GM21825 (cell line): ENCODE measurements around the gene ZNF888.
"Not testable (repeated sequence)": the region's sequence is repeated elsewhere in the genome, so short reads cannot be mapped to it uniquely, and the experiment has no call there.

Experiments
- ATAC-seq: cut with Tn5 transposase; IDR thresholded peaks from one replicate; pipeline ENCODE4 v1.9.1; 2021; ENCODE audit warnings: mild to moderate bottlenecking, moderate library complexity; ENCODE audit not compliant: unreplicated experiment

ZNF888 gene

DNA sequence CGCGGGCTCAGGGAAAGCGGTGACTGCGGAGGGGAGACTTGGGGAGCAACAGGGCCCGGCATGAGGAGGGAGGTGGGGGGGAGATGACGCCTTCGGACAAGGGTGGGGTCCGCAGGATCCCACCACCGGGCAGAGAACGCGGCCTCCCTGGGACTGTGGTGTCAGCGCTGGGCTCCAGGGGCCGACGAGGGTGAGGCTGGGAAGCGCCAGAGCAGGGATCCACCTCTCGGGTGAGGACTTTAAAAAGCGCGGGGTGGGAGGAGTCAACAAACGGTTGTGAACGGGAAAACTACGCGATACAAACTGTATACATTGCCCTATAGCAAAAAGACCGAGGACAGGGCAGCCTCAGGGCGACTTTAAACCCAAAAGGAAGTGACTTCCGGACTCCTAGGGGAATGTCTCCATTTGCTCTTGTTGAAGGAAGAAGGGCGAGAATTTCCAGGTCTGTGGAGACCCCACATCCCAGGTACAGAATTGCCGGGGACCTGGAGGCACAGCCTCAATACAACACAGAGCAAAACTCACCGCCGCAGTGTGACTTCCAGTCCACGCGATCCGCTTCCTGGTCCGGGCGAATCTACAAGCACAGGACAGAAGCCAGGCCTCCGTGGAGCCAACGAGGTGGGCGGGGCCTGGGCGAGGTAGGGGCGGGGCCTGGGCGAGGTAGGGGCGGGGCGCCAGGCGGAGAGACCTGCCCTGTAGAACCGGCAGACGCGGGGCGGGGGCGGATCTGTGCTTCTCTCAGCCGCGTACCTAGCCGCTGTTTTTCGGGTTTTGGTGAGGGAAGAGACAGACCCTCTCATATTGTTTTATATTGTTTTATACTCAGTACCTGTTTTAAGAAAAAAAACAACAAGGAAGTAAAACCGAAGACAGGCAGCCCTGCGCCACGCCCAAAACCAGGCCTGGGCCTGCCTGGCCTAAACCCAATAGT lies at the start of gene ZNF888:
Gene ZNF888, minus strand, starts transcription at position 588 of the 937 bp plus-strand sequence. CDS start 5,555 bp downstream, outside the sequence.
- peak; percentile 92 for ATAC-seq

DNA sequence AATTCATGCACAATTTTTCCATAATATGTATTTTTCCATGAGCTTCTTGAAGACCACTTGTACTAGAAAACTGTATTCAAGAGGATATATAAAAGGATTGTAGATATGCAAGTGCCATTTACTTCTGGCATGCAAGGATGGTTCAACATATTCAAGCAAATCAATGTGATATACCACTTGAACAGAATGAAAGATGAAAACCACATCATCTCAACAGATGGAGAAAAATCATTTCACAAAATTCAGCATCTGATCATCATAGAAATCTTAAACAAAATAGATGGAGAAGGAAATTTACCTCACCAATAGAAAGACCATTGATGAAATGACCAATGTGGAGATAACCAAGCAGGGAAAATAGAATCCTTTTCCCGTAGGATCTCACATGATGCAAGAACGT lies 44.5 kb upstream of the ZNF888 start:
- no peak for ATAC-seq

DNA sequence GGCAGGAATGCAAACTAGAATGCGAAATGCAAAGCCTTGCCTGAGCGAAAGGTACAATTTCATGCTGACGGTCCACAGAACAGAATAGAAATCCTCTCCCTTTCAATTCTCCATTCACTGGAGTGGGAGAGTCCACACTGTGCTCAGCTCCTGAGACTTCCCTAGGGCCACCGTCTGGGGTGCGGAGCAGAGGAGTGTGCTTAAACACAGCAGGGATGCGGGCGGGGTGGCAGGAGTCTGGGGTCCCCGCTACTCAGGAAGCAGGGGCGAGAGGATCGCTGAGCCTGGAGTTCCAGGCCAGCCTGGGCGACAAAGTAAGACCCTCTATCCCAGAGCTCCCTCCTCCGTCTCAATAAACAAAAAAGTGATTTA lies 40.0 kb upstream of the ZNF888 start:
- ATAC-seq, result no peak

DNA sequence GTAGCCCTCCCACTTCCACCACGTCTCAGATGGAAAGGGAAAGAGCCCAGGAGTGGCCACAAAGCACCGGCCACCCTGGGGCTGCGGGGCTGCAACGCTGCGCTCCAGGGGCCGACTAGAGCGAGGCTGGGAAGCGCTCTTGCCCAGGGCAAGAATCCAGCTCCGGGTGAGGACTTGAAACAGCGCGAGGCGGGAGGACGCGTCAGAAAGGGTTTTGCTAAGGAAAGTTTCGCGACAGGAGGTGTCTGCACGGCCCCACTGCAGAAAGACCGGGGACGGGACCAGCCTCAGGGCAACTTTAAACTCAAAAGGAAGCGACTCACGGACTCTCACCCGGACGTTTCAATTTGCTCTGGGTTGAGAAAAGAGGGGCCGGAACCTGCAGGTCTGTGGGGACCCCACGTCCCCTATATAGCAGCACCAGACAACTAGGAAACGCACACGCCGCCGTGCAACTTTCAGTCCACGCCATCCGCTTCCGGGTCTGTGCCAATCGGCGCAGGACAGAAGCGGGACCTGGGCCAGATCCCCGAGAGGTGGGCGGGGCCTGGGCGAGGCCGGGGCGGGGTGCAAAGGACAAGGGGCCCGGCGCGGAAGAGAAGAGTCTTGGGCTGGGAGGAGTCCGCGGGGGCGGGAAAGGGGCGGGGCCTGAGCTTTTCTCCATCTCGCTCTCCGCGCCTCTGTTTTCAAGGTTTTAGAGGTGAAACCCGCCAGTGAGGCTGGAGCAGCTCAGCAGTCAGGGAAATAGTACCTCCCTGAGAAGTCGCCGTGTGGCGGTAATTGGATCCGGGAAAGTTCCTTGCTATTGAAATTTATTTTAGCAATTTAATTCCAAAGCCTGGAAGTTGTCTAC lies 39.4 kb upstream of the ZNF888 start, which contains the start of gene ZNF816:
Gene ZNF816, minus strand, starts transcription at position 488 of the 853 bp plus-strand sequence. CDS start 6,792 bp downstream, outside the sequence.
- ATAC-seq, result peak; percentile 96

DNA sequence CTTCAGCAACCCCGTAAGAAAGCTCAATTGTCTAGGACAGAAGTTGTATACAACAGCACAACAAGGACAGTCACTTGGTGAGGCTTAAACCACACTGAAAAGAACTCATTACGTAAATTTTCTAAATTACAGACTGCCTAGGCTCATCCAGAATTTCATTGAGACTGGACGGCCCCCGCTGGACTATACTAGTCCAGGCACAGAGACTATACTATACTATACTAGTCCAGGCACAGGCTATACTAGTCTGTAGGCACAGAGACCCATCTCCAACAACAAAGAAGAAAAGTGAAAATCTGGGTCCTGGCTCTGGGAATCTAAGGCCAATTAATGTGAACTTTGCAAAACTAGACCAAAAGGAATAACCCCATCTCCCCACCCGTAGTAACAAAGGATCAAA lies 38.8 kb upstream of the ZNF888 start:
- ATAC-seq, result no peak

DNA sequence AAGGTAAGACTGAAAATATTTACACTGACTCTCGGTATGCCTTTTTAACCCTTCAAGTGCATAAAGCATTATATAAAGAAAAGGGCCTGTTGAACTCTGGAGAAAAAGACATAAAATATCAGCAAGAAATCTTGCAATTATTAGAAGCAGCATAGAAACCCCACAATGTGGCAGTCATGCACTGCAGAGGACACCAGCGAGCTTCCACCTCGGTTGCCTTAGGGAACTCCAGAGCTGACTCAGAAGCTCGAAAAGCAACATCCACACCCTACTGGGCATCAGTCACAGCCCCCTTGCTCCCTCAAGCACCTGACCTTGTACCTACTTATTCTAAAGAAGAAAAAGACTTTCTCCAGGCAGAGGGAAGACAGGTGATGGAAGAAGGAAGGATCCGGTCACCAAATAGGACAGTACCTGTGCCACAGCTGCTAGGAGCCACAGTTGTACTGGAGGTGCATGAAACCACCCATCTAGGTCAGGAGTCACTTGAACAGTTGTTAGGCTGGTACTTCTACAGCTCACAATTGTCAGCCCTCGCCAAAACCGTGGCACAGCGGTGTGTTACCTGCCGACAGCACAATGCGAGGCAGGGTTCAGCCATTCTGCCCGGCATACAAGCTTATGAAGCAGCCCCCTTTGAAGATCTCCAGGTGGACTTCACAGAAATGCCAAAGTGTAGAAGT lies 36.5 kb upstream of the ZNF888 start:
- no peak for ATAC-seq

DNA sequence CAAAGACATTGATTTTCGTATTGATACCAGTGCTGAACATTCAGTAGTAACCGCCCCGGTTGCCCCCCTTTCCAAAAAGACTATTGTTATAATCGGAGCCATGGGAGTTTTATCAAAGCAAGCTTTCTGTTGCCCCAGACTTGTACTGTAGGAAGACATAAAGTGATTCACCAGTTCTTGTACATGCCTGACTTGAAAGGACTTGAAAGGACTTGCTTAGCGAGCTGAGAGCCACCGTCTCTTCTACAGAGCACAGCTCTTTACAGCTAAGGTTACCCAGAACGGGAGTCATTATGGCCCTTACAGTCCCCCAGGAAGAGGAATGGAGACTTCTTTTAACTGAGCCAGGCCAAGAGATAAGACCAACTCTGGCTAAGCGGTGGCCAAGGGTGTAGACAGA lies 34.4 kb upstream of the ZNF888 start:
- ATAC-seq, result no peak

DNA sequence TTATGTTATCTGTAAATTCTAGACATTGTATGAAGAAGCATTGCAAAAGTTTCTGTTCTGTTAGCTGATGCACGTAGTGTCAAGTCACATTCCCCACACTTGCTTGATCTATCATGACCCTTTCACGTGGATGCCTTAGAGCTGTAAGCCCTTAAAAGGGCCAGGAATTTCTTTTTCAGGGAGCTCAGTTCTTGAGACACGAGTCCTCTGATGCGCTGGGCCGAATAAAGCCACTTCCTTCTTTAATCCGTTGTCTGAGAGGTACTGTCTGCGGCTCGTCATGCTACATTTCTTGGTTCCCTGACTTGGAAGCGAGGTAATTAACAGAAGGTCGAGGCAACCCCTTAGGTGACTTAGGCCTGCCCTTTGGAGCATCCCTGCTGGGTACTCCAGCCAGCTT lies 33.7 kb upstream of the ZNF888 start:
- ATAC-seq, result no peak

DNA sequence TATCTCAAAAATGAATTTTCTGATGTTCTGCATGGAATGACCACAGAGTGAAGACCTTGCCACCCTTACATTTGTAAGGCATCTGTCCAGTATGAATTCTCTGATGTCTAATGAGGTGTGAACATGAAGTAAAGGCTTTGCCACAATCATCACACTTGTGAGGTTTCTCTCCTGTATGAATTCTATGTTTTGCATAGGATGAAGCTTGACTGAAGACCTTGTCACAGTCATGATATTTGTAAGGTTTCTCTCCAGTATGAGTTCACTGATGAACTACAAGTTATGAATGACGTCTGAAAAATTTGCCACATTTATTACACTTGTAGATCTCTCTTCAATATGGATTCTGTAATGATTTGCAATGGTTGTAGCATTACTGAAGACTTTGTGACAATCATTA lies 26.2 kb upstream of the ZNF888 start:
- ATAC-seq, result no peak

DNA sequence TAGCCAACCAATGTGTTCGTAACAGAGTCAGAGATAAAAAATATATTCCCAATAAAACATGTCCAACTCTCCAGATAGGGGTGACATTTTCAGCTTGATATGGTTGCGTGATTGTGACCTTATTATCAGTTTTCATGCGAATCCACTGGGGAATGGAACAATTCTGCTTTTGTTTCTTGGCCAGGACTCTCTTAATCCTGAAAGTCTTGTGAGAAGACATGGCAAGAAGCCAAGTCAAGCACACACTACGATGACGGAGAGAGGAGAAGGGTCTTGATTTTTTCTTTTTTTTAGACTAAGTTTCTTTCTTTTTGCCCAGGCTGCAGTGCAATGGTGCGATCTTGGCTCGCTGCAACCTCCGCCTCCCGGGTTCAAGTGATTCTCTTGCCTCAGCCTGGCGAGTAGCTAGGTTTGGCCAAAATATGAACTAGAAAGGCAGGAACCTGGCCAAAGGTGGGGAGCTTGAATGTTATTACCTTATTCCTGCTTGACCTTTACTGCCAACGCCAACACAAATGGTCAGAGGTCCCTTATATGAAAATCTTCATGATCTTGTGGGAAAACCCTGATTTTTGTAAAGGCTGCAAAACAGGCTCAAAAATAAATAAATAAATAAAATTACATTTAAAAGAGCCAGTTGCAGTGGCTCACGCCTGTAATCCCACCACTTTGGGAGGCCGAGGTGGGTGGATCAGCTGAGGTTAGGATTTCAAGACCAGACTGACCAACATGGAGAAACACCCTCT lies 25.0 kb upstream of the ZNF888 start:
- ATAC-seq, result no peak

DNA sequence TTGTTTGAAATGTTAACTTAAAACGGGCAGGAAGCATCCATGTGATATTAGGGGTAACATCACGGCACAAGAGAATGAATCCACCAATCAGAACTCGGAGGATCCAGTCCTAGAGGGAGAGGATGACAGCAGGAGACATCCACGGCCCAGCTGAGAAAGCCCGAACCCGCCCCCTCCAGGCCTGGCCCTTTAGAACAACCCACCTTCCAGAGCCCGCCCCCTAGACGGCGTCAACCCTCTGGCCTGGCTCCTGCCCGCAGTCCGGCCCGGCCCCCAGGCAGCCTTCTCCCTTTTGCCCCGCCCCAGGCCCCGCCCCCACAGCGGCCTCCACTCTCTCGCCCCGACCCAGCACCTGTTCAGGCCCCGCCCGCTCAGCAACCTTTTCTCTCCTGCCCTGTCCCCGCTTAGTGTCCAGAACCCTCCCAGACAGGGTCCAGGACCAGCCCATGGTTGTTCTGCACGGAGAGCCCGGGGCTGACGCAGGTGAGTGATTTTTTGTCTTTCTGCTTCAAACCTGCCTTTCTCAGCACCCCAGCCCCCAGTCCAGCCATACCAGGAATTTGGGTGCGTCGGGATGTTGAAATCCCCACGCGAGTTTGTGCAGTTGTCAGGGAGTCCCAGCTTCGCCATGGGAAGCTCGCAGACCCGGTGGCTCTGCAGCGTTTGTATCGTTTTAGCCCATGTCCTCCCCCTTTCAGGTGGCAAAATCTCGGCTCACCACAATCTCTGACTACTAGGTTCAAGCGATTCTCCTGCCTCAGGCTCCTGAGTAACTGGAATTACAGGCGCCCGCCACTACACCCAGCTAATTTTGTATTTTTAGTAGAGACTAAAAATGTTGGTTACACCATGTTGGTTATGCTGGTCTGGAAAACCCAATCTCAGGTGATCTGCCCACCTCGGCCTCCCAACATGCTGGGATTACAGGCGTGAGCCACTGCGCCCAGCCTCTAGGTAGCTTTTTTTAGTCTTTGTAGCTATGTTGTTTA lies 23.4 kb upstream of the ZNF888 start:
- ATAC-seq, result no peak

DNA sequence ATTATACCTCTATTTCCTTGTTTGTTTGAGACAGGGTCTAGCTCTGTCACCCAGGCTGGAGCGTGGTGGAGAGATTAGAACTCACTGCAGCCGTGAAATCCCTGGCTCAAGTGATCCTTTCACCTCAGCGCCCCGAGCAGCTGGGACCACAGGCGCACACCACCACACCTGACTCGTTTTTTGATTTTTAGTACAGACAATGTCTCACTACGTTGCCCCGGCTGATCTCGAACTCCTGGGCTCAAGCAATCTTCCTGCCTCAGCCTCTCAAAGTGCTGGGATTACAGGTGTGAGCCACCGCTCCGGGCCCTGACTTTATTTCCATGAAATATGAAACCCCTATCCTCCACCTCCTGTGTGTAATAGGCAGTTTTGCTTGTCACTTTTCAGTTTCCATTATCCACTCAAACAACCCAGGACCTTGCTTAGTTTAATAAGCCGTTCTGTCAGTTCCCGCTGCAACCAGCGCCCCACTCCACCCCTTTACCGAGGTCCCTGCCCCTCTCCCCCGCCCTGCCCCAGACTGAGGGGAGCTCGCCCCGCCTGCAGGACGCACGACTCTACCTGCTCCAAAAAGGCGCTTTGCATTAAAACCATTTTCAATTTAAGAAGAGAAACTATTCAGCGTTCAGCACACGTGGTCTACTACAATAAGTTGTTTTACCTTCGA lies 22.6 kb upstream of the ZNF888 start:
- no peak for ATAC-seq

DNA sequence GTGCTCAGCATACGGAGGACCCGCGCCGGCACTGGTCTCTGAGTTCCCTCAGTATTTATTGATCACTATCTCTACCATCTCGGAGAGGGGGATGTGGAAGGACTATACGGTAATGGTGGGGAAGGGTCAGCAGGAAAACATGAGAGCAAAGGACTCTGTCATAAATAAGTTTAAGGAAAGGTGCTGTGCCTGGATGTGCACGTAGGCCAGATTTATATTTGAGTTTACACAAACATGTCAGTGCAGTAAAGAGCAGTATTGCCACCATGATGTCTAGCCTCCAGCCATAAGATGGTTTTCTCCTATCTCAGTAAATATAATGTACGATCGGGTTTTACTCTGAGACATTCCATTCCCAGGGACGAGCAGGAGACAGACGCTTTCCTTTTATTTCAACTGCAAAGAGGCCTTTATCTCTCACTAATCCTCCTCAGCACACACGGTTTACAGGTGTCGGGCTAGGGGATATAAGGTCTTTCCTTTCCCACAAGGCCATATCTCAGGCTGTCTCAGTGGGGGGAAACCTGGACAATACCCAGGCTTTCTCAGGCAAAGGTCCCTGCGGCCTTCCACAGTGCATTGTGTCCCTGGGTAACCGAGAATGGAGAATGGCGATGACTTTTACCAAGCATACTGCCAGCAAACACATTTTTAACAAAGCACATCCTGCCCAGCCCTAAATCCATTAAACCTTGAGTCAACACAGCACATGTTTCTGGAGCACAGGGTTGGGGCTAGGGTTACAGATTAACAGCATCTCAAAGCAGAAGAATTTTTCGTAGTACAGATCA lies 21.7 kb upstream of the ZNF888 start:
- not testable (repeated sequence) for ATAC-seq

DNA sequence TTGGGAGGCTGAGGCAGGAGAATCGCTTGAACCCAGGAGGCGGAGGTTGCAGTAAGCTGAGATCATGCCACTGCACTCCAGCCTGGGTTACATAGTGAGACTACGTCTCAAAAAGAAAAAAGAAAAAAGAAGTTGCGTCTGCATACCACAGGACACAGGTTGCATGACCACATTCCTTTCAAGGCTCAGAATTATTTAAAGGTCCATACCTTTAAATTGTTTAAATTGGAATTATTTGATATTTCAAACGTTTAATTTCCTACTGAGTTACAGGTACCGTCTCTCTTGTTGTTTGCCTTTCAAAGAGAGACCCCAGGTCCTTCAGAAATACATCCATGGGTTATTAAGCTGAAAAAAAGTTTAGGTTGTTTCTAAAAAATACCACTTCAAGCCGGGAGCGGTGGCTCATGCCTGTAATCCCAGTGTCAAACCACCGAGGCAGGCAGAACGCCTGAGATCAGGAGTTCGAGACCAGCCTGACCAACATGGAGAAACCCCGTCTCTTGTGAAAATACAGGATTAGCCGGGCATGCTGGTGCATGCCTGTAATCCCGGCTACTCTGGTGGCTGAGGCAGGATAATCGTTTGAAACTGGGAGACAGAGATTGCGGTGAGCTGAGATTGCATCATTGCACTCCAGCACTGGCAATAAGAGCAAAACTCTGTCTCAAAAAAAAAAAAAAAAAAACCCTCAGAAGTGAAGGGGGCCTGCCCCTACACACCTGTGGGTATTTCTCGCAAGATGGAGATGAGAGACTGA lies 20.8 kb upstream of the ZNF888 start:
- ATAC-seq, result no peak

DNA sequence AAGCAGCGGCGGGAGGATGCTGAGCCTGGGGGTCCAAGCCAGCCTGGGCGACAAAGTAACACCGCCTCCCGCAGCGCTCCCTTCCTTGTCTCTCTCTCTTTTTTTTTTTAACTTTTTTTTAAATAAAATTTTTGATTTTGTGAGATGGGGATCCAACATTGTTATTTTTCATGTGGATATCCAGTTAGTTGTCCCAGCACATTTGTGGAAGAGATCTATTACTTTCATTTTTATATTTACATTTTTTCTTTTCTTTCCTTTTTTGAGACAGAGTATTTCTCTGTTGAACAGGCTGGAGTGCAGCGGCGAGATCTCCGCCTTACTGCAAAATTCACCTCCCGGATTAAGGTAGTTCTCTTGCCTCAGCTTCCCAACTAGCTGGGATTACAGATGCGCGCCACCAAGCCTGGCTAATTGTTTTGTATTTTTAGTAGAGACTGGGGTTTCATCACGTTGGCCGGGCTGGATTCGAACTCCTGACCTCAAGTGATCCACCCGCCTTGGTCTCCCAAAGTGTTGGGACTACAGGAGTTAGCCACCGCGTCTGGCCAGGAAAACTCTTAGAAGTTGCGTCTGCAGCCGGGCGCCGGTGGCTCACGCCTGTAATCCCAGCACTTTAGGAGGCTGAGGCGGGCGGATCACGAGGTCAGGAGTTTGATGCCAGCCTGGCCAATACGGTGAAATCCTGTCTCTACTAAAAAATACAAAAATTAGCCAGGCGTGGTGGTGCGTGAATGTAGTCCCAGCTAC lies 20.1 kb upstream of the ZNF888 start:
- ATAC-seq, result no peak

DNA sequence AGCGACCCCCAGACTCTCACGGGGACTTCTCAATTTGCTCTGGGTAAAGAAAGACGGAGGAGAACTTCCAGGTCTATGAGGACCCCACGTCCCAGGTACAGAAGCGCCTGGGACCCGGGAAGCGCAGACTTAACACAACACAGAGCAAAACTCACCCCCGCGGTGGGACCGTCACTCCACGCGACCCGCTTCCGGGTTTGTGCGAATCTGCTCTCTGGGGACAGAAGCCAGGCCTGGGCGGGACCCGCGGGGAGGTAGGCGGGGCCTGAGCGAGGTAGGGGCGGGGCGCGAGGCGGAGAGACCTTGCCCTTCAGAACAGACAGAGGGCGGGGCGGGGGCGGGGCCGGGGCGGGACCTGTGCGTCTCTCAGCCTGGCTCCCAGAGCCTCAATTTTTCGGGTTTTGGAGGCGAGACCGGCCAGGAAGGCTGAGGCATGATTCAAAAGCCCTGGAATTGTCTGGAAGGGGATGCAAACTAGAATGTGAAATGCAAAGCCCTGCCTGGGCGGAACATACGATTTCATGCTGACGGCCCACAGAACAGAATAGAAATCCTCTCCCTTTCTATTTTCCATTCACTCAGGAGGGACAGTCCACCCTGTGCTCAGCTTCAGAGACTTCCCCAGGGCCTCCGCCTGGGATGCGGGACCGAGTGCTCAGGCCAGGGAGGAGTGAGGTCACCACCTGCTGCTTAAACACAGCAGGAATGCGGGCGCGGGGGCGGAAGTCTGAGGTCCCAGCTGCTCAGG lies 19.3 kb upstream of the ZNF888 start:
- ATAC-seq, result peak; percentile 90
